HG02763 (cell line): ENCODE data around the gene KCTD15.

Experiments
- ATAC-seq: cut with Tn5 transposase; IDR thresholded peaks from one replicate; pipeline ENCODE4 v1.9.1; 2021; ENCODE audit warnings: mild to moderate bottlenecking, moderate library complexity; ENCODE audit not compliant: unreplicated experiment

The KCTD15 gene

GRCh38 chr19:33796164-33796875 lies at the start of gene KCTD15:
Gene KCTD15 (plus strand): TSS chr19:33796870. CDS start chr19:33800455, 3,585 bp downstream.
- ATAC-seq = no peak

GRCh38 chr19:33747273-33747672 lies 49.4 kb upstream of the KCTD15 start:
- no peak for ATAC-seq

- ATAC-seq = no peak
Measured at GRCh38 chr19:33748231-33748630, 48.4 kb upstream of the KCTD15 start.

GRCh38 chr19:33749016-33749415 lies 47.7 kb upstream of the KCTD15 start:
- ATAC-seq = no peak

- ATAC-seq = no peak
Measured at GRCh38 chr19:33749619-33750175, 47.0 kb upstream of the KCTD15 start.

GRCh38 chr19:33750587-33751435 lies 45.9 kb upstream of the KCTD15 start:
- ATAC-seq = no peak

- no peak for ATAC-seq
Measured at GRCh38 chr19:33751436-33751770, 45.3 kb upstream of the KCTD15 start.

- ATAC-seq = no peak
Measured at GRCh38 chr19:33752018-33752800, 44.5 kb upstream of the KCTD15 start.

- no peak for ATAC-seq
Measured at GRCh38 chr19:33752945-33753344, 43.7 kb upstream of the KCTD15 start.

GRCh38 chr19:33754361-33754760 lies 42.3 kb upstream of the KCTD15 start:
- ATAC-seq = no peak

GRCh38 chr19:33755099-33756035 lies 41.3 kb upstream of the KCTD15 start:
- ATAC-seq = no peak

GRCh38 chr19:33756177-33756576 lies 40.5 kb upstream of the KCTD15 start:
- no peak for ATAC-seq

GRCh38 chr19:33758541-33759013 lies 38.1 kb upstream of the KCTD15 start:
- no peak for ATAC-seq

- no peak for ATAC-seq
Measured at GRCh38 chr19:33759356-33759755, 37.3 kb upstream of the KCTD15 start.

- no peak for ATAC-seq
Measured at GRCh38 chr19:33763633-33764371, 32.9 kb upstream of the KCTD15 start.

- no peak for ATAC-seq
Measured at GRCh38 chr19:33766623-33767022, 30.0 kb upstream of the KCTD15 start.

GRCh38 chr19:33767898-33768413 lies 28.7 kb upstream of the KCTD15 start:
- ATAC-seq = no peak

GRCh38 chr19:33769208-33769607 lies 27.5 kb upstream of the KCTD15 start:
- no peak for ATAC-seq

GRCh38 chr19:33770107-33770506 lies 26.6 kb upstream of the KCTD15 start:
- no peak for ATAC-seq
